CD14-positive monocyte (primary cell): Measurements from ENCODE around the gene PEX16. TPM values are rescaled to one million over a fixed set of nuclear protein-coding genes. Genes with fewer than 3 reads are reported as not detected.

Experiments
- DNase-seq, 3 donors: peaks; one replicate each; pipeline ENCODE4 v3.0.0-alpha.2; 2011 to 2022
- H2AFZ ChIP-seq: 2 replicates; pipeline ENCODE4 v1.6.0; 2012; ENCODE audit warnings: mild to moderate bottlenecking, low read depth, low read length, inconsistent platforms; ENCODE audit not compliant: insufficient read depth, poor library complexity, severe bottlenecking
- H3K27ac ChIP-seq, 2 donors: 1 replicate in 1 of 2; 2 replicates in 1 of 2; pipeline ENCODE4 v1.5.1; 2012 to 2013; ENCODE audit warnings: low read length in 2 of 2, control low read depth in 1 of 2, inconsistent platforms in 1 of 2, low read depth in 1 of 2, mild to moderate bottlenecking in 1 of 2
- H3K27me3 ChIP-seq, 2 donors: one replicate each; pipeline versions ENCODE4 v1.6.0 to v1.6.1; 2011 to 2013; ENCODE audit warnings: low read length in 2 of 2; ENCODE audit not compliant: control insufficient read depth in 2 of 2, insufficient read depth in 2 of 2
- H3K36me3 ChIP-seq, 2 donors: replicated peaks in 1 of 2; 1 replicate in 1 of 2; 2 replicates in 1 of 2; pipeline versions ENCODE4 v1.5.1 to v1.6.1; 2012 to 2013; ENCODE audit warnings: low read length in 2 of 2, control low read depth in 1 of 2, inconsistent platforms in 1 of 2, mild to moderate bottlenecking in 1 of 2; ENCODE audit not compliant: insufficient read depth in 2 of 2, control insufficient read depth in 1 of 2
- H3K4me1 ChIP-seq, 2 donors: 1 replicate in 1 of 2; 2 replicates in 1 of 2; pipeline versions ENCODE4 v1.5.1 to v1.6.1; 2012 to 2013; ENCODE audit warnings: low read length in 2 of 2, control low read depth in 1 of 2, inconsistent platforms in 1 of 2, mild to moderate bottlenecking in 1 of 2, moderate library complexity in 1 of 2; ENCODE audit not compliant: insufficient read depth in 2 of 2, control insufficient read depth in 1 of 2
- H3K4me2 ChIP-seq: replicated peaks from 2 replicates; pipeline ENCODE3; 2012; ENCODE audit warnings: low read length, moderate library complexity, mild to moderate bottlenecking; ENCODE audit not compliant: poor library complexity, severe bottlenecking; ENCODE audit errors: extremely low read depth
- H3K4me3 ChIP-seq, 3 experiments: fragments of 200-600 bp in 1 of 3; sonication (generic) in 1 of 3; replicated peaks in 1 of 3; 1 replicate in 2 of 3; 2 replicates in 1 of 3; pipeline ENCODE4 v1.5.1; 2011 to 2013; ENCODE audit warnings: low read length in 3 of 3, mild to moderate bottlenecking in 3 of 3, control low read depth in 2 of 3, low read depth in 2 of 3, inconsistent platforms in 1 of 3, moderate library complexity in 1 of 3
- H3K79me2 ChIP-seq: 2 replicates; pipeline ENCODE4 v1.6.0; 2012; ENCODE audit warnings: mild to moderate bottlenecking, control low read depth, inconsistent platforms, low read length, moderate library complexity; ENCODE audit not compliant: insufficient read depth
- H3K9ac ChIP-seq: 2 replicates; pipeline ENCODE4 v1.6.0; 2017; ENCODE audit warnings: low read length, mild to moderate bottlenecking; ENCODE audit not compliant: insufficient read depth, poor library complexity, severe bottlenecking
- H3K9me3 ChIP-seq, 2 donors: replicated peaks in 1 of 2; 1 replicate in 1 of 2; 2 replicates in 1 of 2; pipeline versions ENCODE4 v1.5.1 to v1.6.1; 2012 to 2013; ENCODE audit warnings: low read length in 2 of 2, control low read depth in 1 of 2; ENCODE audit not compliant: control insufficient read depth in 1 of 2, insufficient read depth in 1 of 2
- H4K20me1 ChIP-seq: 2 replicates; pipeline ENCODE4 v1.6.0; 2012; ENCODE audit warnings: mild to moderate bottlenecking, low read length, control low read depth, moderate library complexity; ENCODE audit not compliant: insufficient read depth
- H3K27ac Mint-ChIP-seq, 7 donors: one replicate each; pipeline ENCODE4 v1.8.0; 2020; ENCODE audit warnings: mild to moderate bottlenecking in 7 of 7, mixed read lengths in 7 of 7, moderate library complexity in 6 of 7, inconsistent platforms in 2 of 7
- H3K27me3 Mint-ChIP-seq, 3 donors: one replicate each; pipeline ENCODE4 v1.8.0; 2021 to 2022; ENCODE audit warnings: low read depth in 3 of 3, mild to moderate bottlenecking in 3 of 3, mixed read lengths in 3 of 3, moderate library complexity in 3 of 3, inconsistent platforms in 1 of 3
- H3K36me3 Mint-ChIP-seq, 2 donors: one replicate each; pipeline ENCODE4 v1.8.0; 2020; ENCODE audit warnings: mixed read lengths in 2 of 2, inconsistent platforms in 1 of 2, mild to moderate bottlenecking in 1 of 2
- H3K4me1 Mint-ChIP-seq: one replicate; pipeline ENCODE4 v1.8.0; 2020; ENCODE audit warnings: mild to moderate bottlenecking, mixed read lengths
- H3K4me3 Mint-ChIP-seq, 2 donors: one replicate each; pipeline ENCODE4 v1.8.0; 2020; ENCODE audit warnings: mild to moderate bottlenecking in 2 of 2, mixed read lengths in 2 of 2, moderate library complexity in 1 of 2
- H3K9me3 Mint-ChIP-seq, 7 donors: one replicate each; pipeline ENCODE4 v1.8.0; 2020 to 2022; ENCODE audit warnings: mixed read lengths in 7 of 7, mild to moderate bottlenecking in 6 of 7, moderate library complexity in 6 of 7, inconsistent platforms in 2 of 7
- WGBS: methylation state at CpG from one replicate; pipeline ENCODE4 v1.1.5; 2013; ENCODE audit warnings: missing lambda C conversion rate; ENCODE audit not compliant: insufficient coverage; 5-methylcytosine and 5-hydroxymethylcytosine counted together
- intact Hi-C, 2 donors: fragments of 100-400 bp; cut with micrococcal nuclease; formaldehyde crosslinking; loops; one replicate each; pipeline versions ENCODE4 v1.15.0 to v1.15.1; 2023
- polyA plus RNA-seq, 3 donors: library from polyadenylated mRNA; depleted of rRNA in 1 of 3; unstranded in 2 of 3; stranded (reverse) in 1 of 3; fragments of 300-500 nt in 2 of 3; fragments of >200 nt in 1 of 3; fragmentation: Illumina TruSeq in 2 of 3; gene quantifications; 1 replicate in 2 of 3; 2 replicates in 1 of 3; pipeline ENCODE4 v1.2.3, GENCODE V29; 2012 to 2021
- TF ChIP-seq, protein P1 (sequence below): fragments of 200-600 bp; IDR thresholded peaks from one replicate; pipeline ENCODE4 v1.8.0; 2022; ENCODE audit warnings: antibody characterized with exemption, mild to moderate bottlenecking

Gene PEX16
- polyA plus RNA-seq, 3 donors: 33.8 to 46.1 (median 35.1) TPM

DNA sequence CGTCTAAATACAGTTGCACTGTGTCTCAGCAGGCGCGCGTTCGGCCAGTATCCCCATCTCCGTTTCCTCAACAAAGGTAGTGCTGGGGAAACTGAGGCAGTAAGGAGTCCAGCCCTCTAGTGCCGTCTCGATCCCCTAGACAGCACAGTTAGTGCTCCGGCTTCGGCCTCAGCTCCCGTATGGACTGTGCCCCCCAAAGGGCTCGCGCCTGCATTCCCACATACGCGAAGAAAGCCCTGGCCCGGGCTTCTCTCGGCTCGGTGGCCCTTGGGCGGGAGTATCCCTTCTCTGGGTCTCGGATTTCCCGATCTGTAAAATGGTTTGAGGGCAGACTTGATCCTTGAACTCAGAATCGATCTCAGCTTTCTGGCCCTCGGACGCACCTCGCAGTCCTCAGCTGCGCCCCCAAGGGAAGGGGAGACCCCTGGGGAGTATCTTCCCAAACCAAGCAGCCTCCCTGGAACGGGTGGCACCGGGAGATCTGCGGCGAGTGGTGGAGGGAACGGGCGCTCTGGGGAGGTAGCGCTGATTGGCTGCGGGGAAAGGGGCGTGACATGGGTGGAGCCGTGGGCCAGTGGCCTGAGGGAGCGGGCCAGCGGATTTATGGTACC, 759 bp upstream of the PEX16 start:
- peak overlapping the region; percentile 97 to 98 for H3K4me3 Mint-ChIP-seq
- Histone ChIP-seq H3K36me3 (peaks cover 28 to 30% of the 10 kb centered on the region in 2 donors), H3K4me1 (peaks cover 20 to 35% of the 10 kb centered on the region in 2 donors), H3K27ac (peak overlapping the region; percentile 93 to 96), H3K4me3 (peak overlapping the region; percentile 71 to 91 (median 82)), H3K4me2 (peak overlapping the region; percentile 92), H3K9ac (peak overlapping the region; percentile 90), H3K9me3 (no peaks in the 10 kb centered on the region), H4K20me1 (peaks cover 21% of the 10 kb centered on the region), H3K79me2 (peaks cover 29% of the 10 kb centered on the region), H2AFZ (peak overlapping the region; percentile 96), H3K27me3 (peaks cover 6 to 20% of the 10 kb centered on the region in 2 donors)
- H3K9me3 Mint-ChIP-seq: peaks cover 0 to 9% (median 3%) of the 10 kb centered on the region in 7 donors
- peaks cover 33 to 35% of the 10 kb centered on the region in 2 donors for H3K36me3 Mint-ChIP-seq
- 0% methylated on average over 31 of the region's 38 CpGs for WGBS
- intact Hi-C loops: loop anchor here (5.0 to 10.0 kb wide), 2 partner anchors 71 to 696 kb away; partner anchors contain the start of genes CRY2 (in 2 of the 2), ATG13 (in 1 of the 2) and HARBI1 (in 1 of the 2)
- TF ChIP-seq, protein P1, sequence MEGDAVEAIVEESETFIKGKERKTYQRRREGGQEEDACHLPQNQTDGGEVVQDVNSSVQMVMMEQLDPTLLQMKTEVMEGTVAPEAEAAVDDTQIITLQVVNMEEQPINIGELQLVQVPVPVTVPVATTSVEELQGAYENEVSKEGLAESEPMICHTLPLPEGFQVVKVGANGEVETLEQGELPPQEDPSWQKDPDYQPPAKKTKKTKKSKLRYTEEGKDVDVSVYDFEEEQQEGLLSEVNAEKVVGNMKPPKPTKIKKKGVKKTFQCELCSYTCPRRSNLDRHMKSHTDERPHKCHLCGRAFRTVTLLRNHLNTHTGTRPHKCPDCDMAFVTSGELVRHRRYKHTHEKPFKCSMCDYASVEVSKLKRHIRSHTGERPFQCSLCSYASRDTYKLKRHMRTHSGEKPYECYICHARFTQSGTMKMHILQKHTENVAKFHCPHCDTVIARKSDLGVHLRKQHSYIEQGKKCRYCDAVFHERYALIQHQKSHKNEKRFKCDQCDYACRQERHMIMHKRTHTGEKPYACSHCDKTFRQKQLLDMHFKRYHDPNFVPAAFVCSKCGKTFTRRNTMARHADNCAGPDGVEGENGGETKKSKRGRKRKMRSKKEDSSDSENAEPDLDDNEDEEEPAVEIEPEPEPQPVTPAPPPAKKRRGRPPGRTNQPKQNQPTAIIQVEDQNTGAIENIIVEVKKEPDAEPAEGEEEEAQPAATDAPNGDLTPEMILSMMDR: no peak
- peak overlapping the region; percentile 96 to 99 (median 98) for H3K27ac Mint-ChIP-seq
- DNase-seq: peak; percentile 60 to 73 (median 73)
- H3K4me1 Mint-ChIP-seq: peaks cover 33% of the 10 kb centered on the region
- H3K27me3 Mint-ChIP-seq: peaks cover 11 to 23% (median 17%) of the 10 kb centered on the region in 3 donors

DNA sequence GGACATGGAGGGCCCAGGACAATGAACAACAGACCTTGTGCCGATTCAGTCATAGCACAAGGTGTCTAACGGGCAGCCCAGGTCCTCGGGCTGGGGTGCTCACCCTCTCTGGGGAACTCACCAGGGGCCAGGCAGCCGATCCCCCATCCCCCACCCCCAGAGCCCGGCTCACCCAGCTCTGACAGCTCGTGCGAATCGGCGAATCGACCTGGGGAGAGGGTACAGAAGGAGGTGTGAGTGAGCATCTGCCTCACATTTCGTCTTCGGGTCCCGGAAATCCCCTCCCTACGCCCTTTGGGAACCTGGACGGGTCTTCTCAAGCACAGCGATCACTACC, 423 bp downstream of the PEX16 start:
- Histone ChIP-seq H3K9me3 (no peaks in the 10 kb centered on the region), H4K20me1 (peaks cover 23% of the 10 kb centered on the region), H2AFZ (peak overlapping the region; percentile 96), H3K36me3 (peaks cover 37 to 42% of the 10 kb centered on the region in 2 donors), H3K4me3 (peak overlapping the region; percentile 71 to 91 (median 82)), H3K9ac (peak overlapping the region; percentile 90), H3K79me2 (peaks cover 29% of the 10 kb centered on the region), H3K4me2 (peak overlapping the region; percentile 92), H3K27ac (peak overlapping the region; percentile 93 to 96), H3K27me3 (peaks cover 4 to 13% of the 10 kb centered on the region in 2 donors), H3K4me1 (peaks cover 15 to 23% of the 10 kb centered on the region in 2 donors)
- TF ChIP-seq, protein P1: no peak
- intact Hi-C loops: loop anchor here (5.0 to 10.0 kb wide), 2 partner anchors 70 to 698 kb away; partner anchors contain the start of genes CRY2 (in 2 of the 2), ATG13 (in 1 of the 2) and HARBI1 (in 1 of the 2)
- peaks cover 36 to 40% of the 10 kb centered on the region in 2 donors for H3K36me3 Mint-ChIP-seq
- peak overlapping the region; percentile 97 to 98 for H3K4me3 Mint-ChIP-seq
- DNase-seq: no peak
- 8% methylated on average over 7 of the region's 16 CpGs for WGBS
- H3K4me1 Mint-ChIP-seq: peaks cover 29% of the 10 kb centered on the region
- H3K27me3 Mint-ChIP-seq: peaks cover 7 to 16% (median 14%) of the 10 kb centered on the region in 3 donors
- peak overlapping the region; percentile 96 to 99 (median 98) for H3K27ac Mint-ChIP-seq
- peaks cover 0 to 6% (median 0%) of the 10 kb centered on the region in 7 donors for H3K9me3 Mint-ChIP-seq
